Ishikawa (cell line): ENCODE results near the gene AGFG2.

Source experiments
- CEBPB ChIP-seq: IDR thresholded peaks from 2 replicates; pipeline ENCODE4 v1.6.1; 2012
- CREB1 ChIP-seq: IDR thresholded peaks from 2 replicates; pipeline ENCODE4 v1.6.1; 2012; ENCODE audit warnings: low read depth
- EGR1 ChIP-seq: IDR thresholded peaks from 2 replicates; pipeline ENCODE4 v1.6.1; 2012
- EP300 ChIP-seq: IDR thresholded peaks from 2 replicates; pipeline ENCODE4 v1.6.1; 2012; ENCODE audit warnings: borderline replicate concordance
- FOXM1 ChIP-seq: IDR thresholded peaks from 2 replicates; pipeline ENCODE4 v1.6.1; 2012; ENCODE audit warnings: low read depth, borderline replicate concordance
- MAX ChIP-seq: IDR thresholded peaks from 2 replicates; pipeline ENCODE4 v1.6.1; 2012
- NFIC ChIP-seq: IDR thresholded peaks from 2 replicates; pipeline ENCODE4 v1.6.1; 2012
- RAD21 ChIP-seq: IDR thresholded peaks from 2 replicates; pipeline ENCODE4 v1.6.1; 2012; ENCODE audit warnings: low read depth
- REST ChIP-seq: IDR thresholded peaks from 2 replicates; pipeline ENCODE4 v1.6.1; 2012; ENCODE audit warnings: low read depth, mild to moderate bottlenecking
- TAF1 ChIP-seq: IDR thresholded peaks from 2 replicates; pipeline ENCODE4 v1.6.1; 2012; ENCODE audit warnings: low read depth, mild to moderate bottlenecking
- TCF12 ChIP-seq: IDR thresholded peaks from 2 replicates; pipeline ENCODE4 v1.6.1; 2012; ENCODE audit warnings: low read depth
- TEAD4 ChIP-seq: IDR thresholded peaks from 2 replicates; pipeline ENCODE4 v1.6.1; 2012
- USF1 ChIP-seq: IDR thresholded peaks from 2 replicates; pipeline ENCODE4 v1.6.1; 2012
- YY1 ChIP-seq: IDR thresholded peaks from 2 replicates; pipeline ENCODE4 v1.6.1; 2012; ENCODE audit warnings: low read depth
- ZBTB7A ChIP-seq: IDR thresholded peaks from 2 replicates; pipeline ENCODE4 v1.6.1; 2012; ENCODE audit warnings: low read depth

The AGFG2 gene

GRCh38 chr7:100565133-100565571 is 26.1 kb downstream of the AGFG2 start:
- TF ChIP-seq RAD21 = no peak
- TF ChIP-seq CREB1 = no peak
- TF ChIP-seq NFIC = no peak
- TF ChIP-seq CEBPB = no peak
- TF ChIP-seq EP300 = no peak
- no peak for TF ChIP-seq TCF12
- TF ChIP-seq YY1 = no peak
- TF ChIP-seq TAF1 = no peak
- no peak for TF ChIP-seq FOXM1
- no peak for TF ChIP-seq USF1
- TF ChIP-seq TEAD4 = no peak
- no peak for TF ChIP-seq EGR1
- no peak for TF ChIP-seq REST
- TF ChIP-seq ZBTB7A = no peak

GRCh38 chr7:100566018-100566531 is 27.1 kb downstream of the AGFG2 start:
- TF ChIP-seq FOXM1 (no peak), REST (no peak), TAF1 (no peak), YY1 (no peak), NFIC (no peak), EP300 (no peak), CREB1 (no peak)

- no peak for TF ChIP-seq YY1
- TF ChIP-seq EGR1 = no peak
Measured at GRCh38 chr7:100567031-100567730, 28.2 kb downstream of the AGFG2 start.

GRCh38 chr7:100567751-100568175 is 28.8 kb downstream of the AGFG2 start:
- no peak for TF ChIP-seq RAD21
- TF ChIP-seq USF1 = no peak
- TF ChIP-seq TAF1 = no peak
- no peak for TF ChIP-seq FOXM1
- no peak for TF ChIP-seq TEAD4
- TF ChIP-seq EP300 = no peak
- no peak for TF ChIP-seq CEBPB
- TF ChIP-seq EGR1 = no peak
- no peak for TF ChIP-seq CREB1
- no peak for TF ChIP-seq ZBTB7A
- TF ChIP-seq YY1 = no peak
- TF ChIP-seq TCF12 = no peak
- TF ChIP-seq MAX = no peak
- TF ChIP-seq REST = no peak
